GM18508 (cell line): ENCODE measurements around the gene FCHSD2.
"Not testable (repeated sequence)": the region's sequence is repeated elsewhere in the genome, so short reads cannot be mapped to it uniquely, and the experiment has no call there.

Experiments used
- ATAC-seq: cut with Tn5 transposase; IDR thresholded peaks from one replicate; pipeline ENCODE4 v1.9.1; 2021; ENCODE audit warnings: moderate number of reproducible peaks; ENCODE audit not compliant: insufficient read depth, unreplicated experiment

FCHSD2 gene

GRCh38 chr11:72829178-72829577 lies 312.9 kb downstream of the FCHSD2 start:
- no peak for ATAC-seq

GRCh38 chr11:72828692-72829101 lies 313.4 kb downstream of the FCHSD2 start:
- no peak for ATAC-seq

GRCh38 chr11:72828081-72828567 lies 314.0 kb downstream of the FCHSD2 start:
- no peak for ATAC-seq

- ATAC-seq: not testable (repeated sequence)
These were observed 314.5 kb downstream of the FCHSD2 start for GRCh38 chr11:72827656-72828055.

- ATAC-seq: no peak
These were observed 315.1 kb downstream of the FCHSD2 start for GRCh38 chr11:72826942-72827480.

GRCh38 chr11:72826191-72826941 lies 315.8 kb downstream of the FCHSD2 start:
- no peak for ATAC-seq

GRCh38 chr11:72825661-72826060 lies 316.5 kb downstream of the FCHSD2 start:
- no peak for ATAC-seq

GRCh38 chr11:72824811-72825505 lies 317.2 kb downstream of the FCHSD2 start:
- ATAC-seq: no peak

- no peak for ATAC-seq
These were observed 318.1 kb downstream of the FCHSD2 start for GRCh38 chr11:72824020-72824419.

- no peak for ATAC-seq
These were observed 318.9 kb downstream of the FCHSD2 start for GRCh38 chr11:72823105-72823804.

GRCh38 chr11:72821920-72822799 lies 320.0 kb downstream of the FCHSD2 start:
- ATAC-seq: no peak

GRCh38 chr11:72821221-72821919 lies 320.7 kb downstream of the FCHSD2 start:
- ATAC-seq: no peak

GRCh38 chr11:72820439-72821139 lies 321.5 kb downstream of the FCHSD2 start:
- ATAC-seq: no peak

- ATAC-seq: no peak
These were observed 323.1 kb downstream of the FCHSD2 start for GRCh38 chr11:72818971-72819370.

- no peak for ATAC-seq
These were observed 324.2 kb downstream of the FCHSD2 start for GRCh38 chr11:72817966-72818365.

- no peak for ATAC-seq
These were observed 325.6 kb downstream of the FCHSD2 start for GRCh38 chr11:72816404-72816990.

- ATAC-seq: no peak
These were observed 327.0 kb downstream of the FCHSD2 start for GRCh38 chr11:72815110-72815618.
